IPS-18c (cell line): Measurements from ENCODE around the gene PSMB7.

Experiments
- H3K4me3 ChIP-seq: 2 replicates; pipeline ENCODE4 v1.7.0; 2013; ENCODE audit warnings: low read depth, mild to moderate bottlenecking, low read length, moderate library complexity; ENCODE audit not compliant: insufficient read depth
- H3K9me3 ChIP-seq: one replicate; pipeline ENCODE4 v1.6.1; 2013; ENCODE audit warnings: mild to moderate bottlenecking, low read length, moderate library complexity; ENCODE audit not compliant: control insufficient read depth, insufficient read depth

PSMB7 gene

GRCh38 chr9:124355941-124356744, 59.1 kb downstream of the PSMB7 start:
- H3K9me3 ChIP-seq: peaks cover 5% of the 10 kb centered on the region
- no peak overlapping the region for H3K4me3 ChIP-seq

GRCh38 chr9:124355039-124355940, 60.0 kb downstream of the PSMB7 start:
- Histone ChIP-seq H3K4me3 (no peak overlapping the region), H3K9me3 (peaks cover 5% of the 10 kb centered on the region)

GRCh38 chr9:124354346-124355038, 60.8 kb downstream of the PSMB7 start:
- Histone ChIP-seq H3K4me3 (no peak overlapping the region), H3K9me3 (peaks cover 5% of the 10 kb centered on the region)

GRCh38 chr9:124353811-124354274, 61.4 kb downstream of the PSMB7 start:
- Histone ChIP-seq H3K9me3 (peaks cover 5% of the 10 kb centered on the region), H3K4me3 (no peak overlapping the region)

GRCh38 chr9:124353166-124353768, 62.0 kb downstream of the PSMB7 start:
- H3K9me3 ChIP-seq: peaks cover 5% of the 10 kb centered on the region
- no peak overlapping the region for H3K4me3 ChIP-seq

GRCh38 chr9:124352616-124353015, 62.6 kb downstream of the PSMB7 start:
- no peak overlapping the region for H3K4me3 ChIP-seq
- H3K9me3 ChIP-seq: peaks cover 5% of the 10 kb centered on the region

- H3K4me3 ChIP-seq: no peak overlapping the region
- peaks cover 5% of the 10 kb centered on the region for H3K9me3 ChIP-seq
Measured at GRCh38 chr9:124351672-124352468, 63.4 kb downstream of the PSMB7 start.

- Histone ChIP-seq H3K4me3 (no peak overlapping the region), H3K9me3 (peaks cover 3% of the 10 kb centered on the region)
Measured at GRCh38 chr9:124350494-124351263, 64.6 kb downstream of the PSMB7 start.

GRCh38 chr9:124349675-124350493, 65.4 kb downstream of the PSMB7 start:
- no peak overlapping the region for H3K4me3 ChIP-seq

GRCh38 chr9:124349267-124349666, 66.0 kb downstream of the PSMB7 start:
- H3K9me3 ChIP-seq: peaks cover 2% of the 10 kb centered on the region
- no peak overlapping the region for H3K4me3 ChIP-seq

More at GRCh38 chr9:124349675-124350493, 65.4 kb downstream of the PSMB7 start:
- H3K9me3 ChIP-seq: peaks cover 2% of the 10 kb centered on the region

GRCh38 chr9:124348831-124349230, 66.4 kb downstream of the PSMB7 start:
- H3K9me3 ChIP-seq: peaks cover 2% of the 10 kb centered on the region

GRCh38 chr9:124348363-124348762, 66.9 kb downstream of the PSMB7 start:
- H3K9me3 ChIP-seq: no peaks in the 10 kb centered on the region
- H3K4me3 ChIP-seq: no peak overlapping the region

More at GRCh38 chr9:124348831-124349230, 66.4 kb downstream of the PSMB7 start:
- H3K4me3 ChIP-seq: no peak overlapping the region

GRCh38 chr9:124347968-124348358, 67.3 kb downstream of the PSMB7 start:
- H3K9me3 ChIP-seq: no peaks in the 10 kb centered on the region

GRCh38 chr9:124347206-124347967, 67.9 kb downstream of the PSMB7 start:
- no peaks in the 10 kb centered on the region for H3K9me3 ChIP-seq

More at GRCh38 chr9:124347968-124348358, 67.3 kb downstream of the PSMB7 start:
- no peak overlapping the region for H3K4me3 ChIP-seq

More at GRCh38 chr9:124347206-124347967, 67.9 kb downstream of the PSMB7 start:
- H3K4me3 ChIP-seq: no peak overlapping the region
